ENCODE data around the gene CYFIP2. TPM values are rescaled to one million over a fixed set of nuclear protein-coding genes. Genes with fewer than 3 reads are reported as not detected.

The CYFIP2 gene
- total and polyA plus RNA-seq, 2 experiments from 2014 or later, result 2.2 to 5.9 TPM

- H3K27ac ChIP-seq, result no peak overlapping the region
- H2AFZ ChIP-seq, result no peak overlapping the region
- DNase-seq, result no peak
- WGBS, 2 experiments (ENCODE audit: low coverage in 1 of 2, low lambda C conversion rate in 2 of 2, missing lambda C conversion rate in 2 of 2), result 53 to 62% methylated on average over 7 to 8 of the region's 8 CpGs
- no peaks in the 10 kb centered on the region for H4K20me1 ChIP-seq (ENCODE audit: insufficient read depth)
- no peaks in the 10 kb centered on the region for H3F3A ChIP-seq (ENCODE audit: insufficient read depth)
- H3K4me3 ChIP-seq, result no peak overlapping the region
- no peaks in the 10 kb centered on the region for H3K27me3 ChIP-seq (replicated peaks; ENCODE audit: insufficient read depth)
- H3K9ac ChIP-seq, result no peak overlapping the region
- H3K4me2 ChIP-seq (ENCODE audit: unreplicated experiment), result no peak overlapping the region
- H3K79me2 ChIP-seq (ENCODE audit: insufficient read depth), result no peaks in the 10 kb centered on the region
- no peaks in the 10 kb centered on the region for H3K9me2 ChIP-seq (ENCODE audit: insufficient read depth)
- in situ Hi-C loops (cut with MboI), result no loop called here
- peaks cover 5% of the 10 kb centered on the region; the same call in 1 of the 2 replicates for H3K4me1 ChIP-seq (ENCODE audit: insufficient read depth)
- TF ChIP-seq EZH2 (IDR thresholded peaks at IDR 0.05; ENCODE audit: insufficient read depth, poor library complexity, severe bottlenecking) (no peak), EZH2phosphoT487 (IDR thresholded peaks at IDR 0.05; ENCODE audit: insufficient read depth, low read depth) (no peak)
- H3K36me3 ChIP-seq (ENCODE audit: low read depth), result no peaks in the 10 kb centered on the region
- H3K9me3 ChIP-seq (ENCODE audit: low read depth), result no peaks in the 10 kb centered on the region
Measured at GRCh38 chr5:157303667-157304327, 37.9 kb downstream of the CYFIP2 start.

GRCh38 chr5:157306081-157306480 is 40.2 kb downstream of the CYFIP2 start:
- Histone ChIP-seq H2AFZ (no peak overlapping the region), H3K4me3 (no peak overlapping the region), H3K27ac (no peak overlapping the region), H3K27me3 (replicated peaks; ENCODE audit: insufficient read depth) (no peaks in the 10 kb centered on the region), H3F3A (ENCODE audit: insufficient read depth) (no peaks in the 10 kb centered on the region), H3K36me3 (ENCODE audit: low read depth) (no peaks in the 10 kb centered on the region), H3K9me3 (ENCODE audit: low read depth) (no peaks in the 10 kb centered on the region), H3K4me2 (ENCODE audit: unreplicated experiment) (no peak overlapping the region), H3K4me1 (ENCODE audit: insufficient read depth) (peaks cover 5% of the 10 kb centered on the region), H3K79me2 (ENCODE audit: insufficient read depth) (no peaks in the 10 kb centered on the region), H3K9me2 (ENCODE audit: insufficient read depth) (no peaks in the 10 kb centered on the region), H4K20me1 (ENCODE audit: insufficient read depth) (no peaks in the 10 kb centered on the region), H3K9ac (no peak overlapping the region)
- 74 to 77% methylated on average over 4 of the region's 4 CpGs for WGBS, 2 experiments (ENCODE audit: low coverage in 1 of 2, low lambda C conversion rate in 2 of 2, missing lambda C conversion rate in 2 of 2)
- in situ Hi-C loops (cut with MboI), result no loop called here
- no peak for TF ChIP-seq EZH2 (IDR thresholded peaks at IDR 0.05; ENCODE audit: insufficient read depth, poor library complexity, severe bottlenecking)
- TF ChIP-seq EZH2phosphoT487 (IDR thresholded peaks at IDR 0.05; ENCODE audit: insufficient read depth, low read depth), result no peak
- DNase-seq, result no peak

- no peaks in the 10 kb centered on the region for H3F3A ChIP-seq (ENCODE audit: insufficient read depth)
- no peaks in the 10 kb centered on the region for H3K9me3 ChIP-seq (ENCODE audit: low read depth)
- no peaks in the 10 kb centered on the region for H3K27me3 ChIP-seq (replicated peaks; ENCODE audit: insufficient read depth)
- H3K9ac ChIP-seq, result no peak overlapping the region
- H3K9me2 ChIP-seq (ENCODE audit: insufficient read depth), result no peaks in the 10 kb centered on the region
- no peak for DNase-seq
- no peaks in the 10 kb centered on the region for H3K79me2 ChIP-seq (ENCODE audit: insufficient read depth)
- 83 to 84% methylated on average over 8 to 10 of the region's 10 CpGs for WGBS, 2 experiments (ENCODE audit: low coverage in 1 of 2, low lambda C conversion rate in 2 of 2, missing lambda C conversion rate in 2 of 2)
- H3K27ac ChIP-seq, result no peak overlapping the region
- no peaks in the 10 kb centered on the region for H3K36me3 ChIP-seq (ENCODE audit: low read depth)
- H3K4me1 ChIP-seq (ENCODE audit: insufficient read depth), result peaks cover 5% of the 10 kb centered on the region
- no peak overlapping the region for H3K4me3 ChIP-seq
- TF ChIP-seq EZH2 (IDR thresholded peaks at IDR 0.05; ENCODE audit: insufficient read depth, poor library complexity, severe bottlenecking) (no peak), EZH2phosphoT487 (IDR thresholded peaks at IDR 0.05; ENCODE audit: insufficient read depth, low read depth) (no peak)
- no peak overlapping the region for H3K4me2 ChIP-seq (ENCODE audit: unreplicated experiment)
- no peak overlapping the region for H2AFZ ChIP-seq
- in situ Hi-C loops (cut with MboI), result no loop called here
- no peaks in the 10 kb centered on the region for H4K20me1 ChIP-seq (ENCODE audit: insufficient read depth)
Measured at GRCh38 chr5:157306692-157307471, 41.0 kb downstream of the CYFIP2 start.

- Histone ChIP-seq H3K4me2 (ENCODE audit: unreplicated experiment) (no peak overlapping the region), H3K36me3 (ENCODE audit: low read depth) (no peaks in the 10 kb centered on the region), H3K27me3 (replicated peaks; ENCODE audit: insufficient read depth) (no peaks in the 10 kb centered on the region), H3K9me2 (ENCODE audit: insufficient read depth) (no peaks in the 10 kb centered on the region), H3K79me2 (ENCODE audit: insufficient read depth) (no peaks in the 10 kb centered on the region), H3K9me3 (ENCODE audit: low read depth) (no peaks in the 10 kb centered on the region), H3K27ac (no peak overlapping the region), H3K9ac (no peak overlapping the region), H3F3A (ENCODE audit: insufficient read depth) (no peaks in the 10 kb centered on the region), H2AFZ (no peak overlapping the region), H3K4me1 (ENCODE audit: insufficient read depth) (peaks cover 5% of the 10 kb centered on the region), H3K4me3 (no peak overlapping the region), H4K20me1 (ENCODE audit: insufficient read depth) (no peaks in the 10 kb centered on the region)
- DNase-seq, result peak; percentile 79
- 46 to 52% methylated on average over 7 to 8 of the region's 8 CpGs for WGBS, 2 experiments (ENCODE audit: low coverage in 1 of 2, low lambda C conversion rate in 2 of 2, missing lambda C conversion rate in 2 of 2)
- TF ChIP-seq EZH2 (IDR thresholded peaks at IDR 0.05; ENCODE audit: insufficient read depth, poor library complexity, severe bottlenecking), result no peak
- in situ Hi-C loops (cut with MboI), result no loop called here
Measured at GRCh38 chr5:157308836-157309465, 43.0 kb downstream of the CYFIP2 start.
